Thyroid gland (tissue), 4 donors: ENCODE results near the gene COG7. TPM values are rescaled to one million over a fixed set of nuclear protein-coding genes. Genes with fewer than 3 reads are reported as not detected.

Source experiments
- DNase-seq, 2 donors: peaks; one replicate each; pipeline ENCODE4 v3.0.0-alpha.2; 2019
- H3K27ac ChIP-seq, 3 donors: fragments of 200-600 bp; sonication (generic); 1 replicate in 2 of 3; 2 replicates in 1 of 3; pipeline ENCODE4 v1.5.1; 2016 to 2019; ENCODE audit warnings: mild to moderate bottlenecking in 1 of 3, moderate library complexity in 1 of 3
- H3K27me3 ChIP-seq: fragments of 200-600 bp; sonication (generic); one replicate; pipeline ENCODE4 v1.5.1; 2019
- H3K36me3 ChIP-seq, 2 donors: fragments of 200-600 bp; sonication (generic); one replicate each; pipeline ENCODE4 v1.5.1; 2016 to 2019
- H3K4me1 ChIP-seq, 2 donors: fragments of 200-600 bp; sonication (generic); one replicate each; pipeline ENCODE4 v1.5.1; 2017 to 2019
- H3K4me3 ChIP-seq, 3 donors: fragments of 200-600 bp; sonication (generic); replicated peaks in 1 of 3; 1 replicate in 2 of 3; 2 replicates in 1 of 3; pipeline ENCODE4 v1.5.1; 2016; ENCODE audit warnings: mild to moderate bottlenecking in 1 of 3
- H3K9me3 ChIP-seq: fragments of 200-600 bp; sonication (generic); one replicate; pipeline ENCODE4 v1.5.1; 2017
- CTCF ChIP-seq, 6 experiments: fragments of 200-600 bp in 3 of 6; fragments of 450-650 bp in 3 of 6; sonication (generic) in 3 of 6; IDR thresholded peaks; one replicate each; pipeline ENCODE4 v1.5.1; 2016 to 2019; ENCODE audit warnings: antibody characterized with exemption in 6 of 6, mild to moderate bottlenecking in 2 of 6, inconsistent platforms in 1 of 6, moderate library complexity in 1 of 6
- POLR2A ChIP-seq, 2 donors: fragments of 450-650 bp; IDR thresholded peaks; one replicate each; pipeline ENCODE4 v1.6.1; 2017; ENCODE audit warnings: antibody characterized with exemption in 2 of 2, mild to moderate bottlenecking in 2 of 2, moderate library complexity in 1 of 2
- WGBS, 2 donors: methylation state at CpG; one replicate each; pipeline ENCODE4 v1.1.5; 2017; 5-methylcytosine and 5-hydroxymethylcytosine counted together
- intact Hi-C: fragments of 100-400 bp; cut with DNase I; formaldehyde crosslinking; loops from one replicate; pipeline ENCODE4 v1.15.1; 2023
- total RNA-seq, 4 donors: library from RNA; depleted of rRNA; stranded (reverse); fragments of >200 nt; gene quantifications; one replicate each; pipeline ENCODE4 v1.2.3, GENCODE V29; 2016

The COG7 gene
- total RNA-seq, 4 donors from 2014 or later = 27.5 to 35.1 (median 30.8) TPM

- Histone ChIP-seq H3K9me3 (no peaks in the 10 kb centered on the region), H3K27me3 (no peaks in the 10 kb centered on the region), H3K4me3 (no peak overlapping the region), H3K27ac (peak overlapping the region; percentile 78 to 95 (median 86)), H3K4me1 (peaks cover 44 to 57% of the 10 kb centered on the region in 2 donors), H3K36me3 (peaks cover 0 to under 1% of the 10 kb centered on the region in 2 donors)
- TF ChIP-seq CTCF (IDR thresholded peaks at IDR 0.05) (no peak), POLR2A (IDR thresholded peaks at IDR 0.05) (no peak)
- intact Hi-C loops = no loop called here
- WGBS, 2 donors = 96 to 98% methylated on average over 2 of the region's 2 CpGs
- DNase-seq = no peak
Observed at GRCh38 chr16:23397464-23397863, 55.5 kb downstream of the COG7 start.

GRCh38 chr16:23395732-23396131 lies 57.3 kb downstream of the COG7 start:
- no peak overlapping the region for H3K4me3 ChIP-seq
- peaks cover 8 to 9% of the 10 kb centered on the region in 2 donors for H3K36me3 ChIP-seq
- no peak overlapping the region for H3K27ac ChIP-seq
- DNase-seq = no peak
- 97 to 99% methylated on average over 6 of the region's 6 CpGs for WGBS, 2 donors
- H3K27me3 ChIP-seq = no peaks in the 10 kb centered on the region
- no peaks in the 10 kb centered on the region for H3K9me3 ChIP-seq
- intact Hi-C loops = no loop called here
- peaks cover 40 to 68% of the 10 kb centered on the region in 2 donors for H3K4me1 ChIP-seq
- TF ChIP-seq POLR2A (IDR thresholded peaks at IDR 0.05) (no peak), CTCF (IDR thresholded peaks at IDR 0.05) (no peak)

GRCh38 chr16:23394141-23394831 lies 58.7 kb downstream of the COG7 start:
- no peak for DNase-seq
- intact Hi-C loops = no loop called here
- Histone ChIP-seq H3K4me1 (peaks cover 27 to 54% of the 10 kb centered on the region in 2 donors), H3K4me3 (no peak overlapping the region), H3K9me3 (no peaks in the 10 kb centered on the region), H3K27ac (peak overlapping the region in 1 of 3 donors; percentile 66), H3K36me3 (peaks cover 9 to 10% of the 10 kb centered on the region in 2 donors), H3K27me3 (no peaks in the 10 kb centered on the region)
- WGBS, 2 donors = 78 to 85% methylated on average over 4 of the region's 4 CpGs
- no peak for TF ChIP-seq POLR2A (IDR thresholded peaks at IDR 0.05)
- no peak for TF ChIP-seq CTCF (IDR thresholded peaks at IDR 0.05)

GRCh38 chr16:23392223-23392600 lies 60.8 kb downstream of the COG7 start:
- peaks cover 9 to 37% of the 10 kb centered on the region in 2 donors for H3K4me1 ChIP-seq
- 97 to 100% methylated on average over 5 to 6 of the region's 6 CpGs for WGBS, 2 donors
- TF ChIP-seq POLR2A (IDR thresholded peaks at IDR 0.05) (no peak), CTCF (IDR thresholded peaks at IDR 0.05) (no peak)
- no peaks in the 10 kb centered on the region for H3K9me3 ChIP-seq
- peak overlapping the region in 2 of 3 donors; percentile 61 to 66 for H3K27ac ChIP-seq
- no peaks in the 10 kb centered on the region for H3K27me3 ChIP-seq
- intact Hi-C loops = no loop called here
- DNase-seq = no peak
- H3K4me3 ChIP-seq = no peak overlapping the region
- H3K36me3 ChIP-seq = peaks cover 9 to 12% of the 10 kb centered on the region in 2 donors
